ENCODE data around the gene HSPB6. TPM values are rescaled to one million over a fixed set of nuclear protein-coding genes. Genes with fewer than 3 reads are reported as not detected.
A peak's percentile ranks its signal among the peaks of the same experiment; 100 is the strongest.

HSPB6 gene
- total and polyA plus RNA-seq, 4 donors: 2.7 to 17.7 (median 5.6) TPM

GRCh38 chr19:35757749-35758608 lies 1.1 kb upstream of the HSPB6 start, which contains the start of gene PROSER3 (continued):
- TF ChIP-seq, protein P1, sequence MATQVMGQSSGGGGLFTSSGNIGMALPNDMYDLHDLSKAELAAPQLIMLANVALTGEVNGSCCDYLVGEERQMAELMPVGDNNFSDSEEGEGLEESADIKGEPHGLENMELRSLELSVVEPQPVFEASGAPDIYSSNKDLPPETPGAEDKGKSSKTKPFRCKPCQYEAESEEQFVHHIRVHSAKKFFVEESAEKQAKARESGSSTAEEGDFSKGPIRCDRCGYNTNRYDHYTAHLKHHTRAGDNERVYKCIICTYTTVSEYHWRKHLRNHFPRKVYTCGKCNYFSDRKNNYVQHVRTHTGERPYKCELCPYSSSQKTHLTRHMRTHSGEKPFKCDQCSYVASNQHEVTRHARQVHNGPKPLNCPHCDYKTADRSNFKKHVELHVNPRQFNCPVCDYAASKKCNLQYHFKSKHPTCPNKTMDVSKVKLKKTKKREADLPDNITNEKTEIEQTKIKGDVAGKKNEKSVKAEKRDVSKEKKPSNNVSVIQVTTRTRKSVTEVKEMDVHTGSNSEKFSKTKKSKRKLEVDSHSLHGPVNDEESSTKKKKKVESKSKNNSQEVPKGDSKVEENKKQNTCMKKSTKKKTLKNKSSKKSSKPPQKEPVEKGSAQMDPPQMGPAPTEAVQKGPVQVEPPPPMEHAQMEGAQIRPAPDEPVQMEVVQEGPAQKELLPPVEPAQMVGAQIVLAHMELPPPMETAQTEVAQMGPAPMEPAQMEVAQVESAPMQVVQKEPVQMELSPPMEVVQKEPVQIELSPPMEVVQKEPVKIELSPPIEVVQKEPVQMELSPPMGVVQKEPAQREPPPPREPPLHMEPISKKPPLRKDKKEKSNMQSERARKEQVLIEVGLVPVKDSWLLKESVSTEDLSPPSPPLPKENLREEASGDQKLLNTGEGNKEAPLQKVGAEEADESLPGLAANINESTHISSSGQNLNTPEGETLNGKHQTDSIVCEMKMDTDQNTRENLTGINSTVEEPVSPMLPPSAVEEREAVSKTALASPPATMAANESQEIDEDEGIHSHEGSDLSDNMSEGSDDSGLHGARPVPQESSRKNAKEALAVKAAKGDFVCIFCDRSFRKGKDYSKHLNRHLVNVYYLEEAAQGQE (IDR thresholded peaks at IDR 0.05): peak; percentile 48
- TF ChIP-seq EGR1 (IDR thresholded peaks at IDR 0.05; ENCODE audit: low read depth in 2 of 2): peak in 1 of 2 donors; percentile 25

DNA sequence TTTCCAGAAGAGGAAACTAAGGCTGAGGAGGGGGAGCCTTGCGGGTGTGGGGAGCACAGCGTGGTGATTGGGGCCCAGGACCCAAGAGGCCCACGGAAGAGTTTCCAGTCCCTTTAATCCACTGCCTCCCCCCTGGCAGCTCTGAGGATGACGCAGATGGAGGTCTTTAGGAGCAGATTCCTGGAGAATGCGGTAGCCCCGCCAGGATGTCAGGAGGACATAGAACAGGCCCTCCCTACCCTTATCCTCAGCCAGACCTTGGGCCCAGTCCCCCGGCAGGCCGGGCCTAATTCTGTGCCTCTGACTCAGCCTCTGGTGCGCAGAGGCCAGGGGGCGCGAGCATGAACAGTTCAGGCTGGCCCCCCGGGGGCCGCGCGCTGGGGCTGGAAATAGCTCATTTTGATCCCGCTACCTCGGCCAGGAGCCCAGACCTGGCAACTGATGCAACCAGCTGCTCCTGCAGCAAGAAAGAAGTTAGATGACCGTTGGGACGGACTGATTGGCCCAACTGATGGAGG lies 461 bp upstream of the HSPB6 start:
- WGBS: 13% methylated on average over 19 of the region's 19 CpGs
- Histone ChIP-seq H3K9me3 (ENCODE audit: control insufficient read depth in 4 of 4, low read length in 3 of 4) (no peaks in the 10 kb centered on the region), H3K4me1 (ENCODE audit: control insufficient read depth in 4 of 4, insufficient read depth in 4 of 4, low read length in 3 of 4) (peaks cover 14 to 19% (median 18%) of the 10 kb centered on the region in 4 donors), H3K9ac (ENCODE audit: low read depth in 1 of 2, low read length in 2 of 2) (no peak overlapping the region), H3K36me3 (ENCODE audit: control insufficient read depth in 4 of 4, insufficient read depth in 3 of 4, low read depth in 1 of 4, low read length in 3 of 4) (peaks cover 0 to 24% (median 10%) of the 10 kb centered on the region in 4 donors), H3K27me3 (ENCODE audit: control insufficient read depth in 4 of 4, insufficient read depth in 4 of 4, low read length in 3 of 4) (no peaks in the 10 kb centered on the region), H3K27ac (ENCODE audit: low read depth in 1 of 2, low read length in 2 of 2) (peak overlapping the region; percentile 91 to 95), H3K4me3 (ENCODE audit: low read depth in 1 of 3, low read length in 3 of 3) (peak overlapping the region; percentile 42 to 48 (median 42))
- DNase-seq (ENCODE audit: low spot score): peak; percentile 62
- TF ChIP-seq JUND (IDR thresholded peaks at IDR 0.05): peak; percentile 49 to 55
- peak; percentile 64 for TF ChIP-seq NR2F2 (IDR thresholded peaks at IDR 0.05)
- no peak for TF ChIP-seq TAF1 (conservative IDR thresholded peaks at IDR 0.05)

DNA sequence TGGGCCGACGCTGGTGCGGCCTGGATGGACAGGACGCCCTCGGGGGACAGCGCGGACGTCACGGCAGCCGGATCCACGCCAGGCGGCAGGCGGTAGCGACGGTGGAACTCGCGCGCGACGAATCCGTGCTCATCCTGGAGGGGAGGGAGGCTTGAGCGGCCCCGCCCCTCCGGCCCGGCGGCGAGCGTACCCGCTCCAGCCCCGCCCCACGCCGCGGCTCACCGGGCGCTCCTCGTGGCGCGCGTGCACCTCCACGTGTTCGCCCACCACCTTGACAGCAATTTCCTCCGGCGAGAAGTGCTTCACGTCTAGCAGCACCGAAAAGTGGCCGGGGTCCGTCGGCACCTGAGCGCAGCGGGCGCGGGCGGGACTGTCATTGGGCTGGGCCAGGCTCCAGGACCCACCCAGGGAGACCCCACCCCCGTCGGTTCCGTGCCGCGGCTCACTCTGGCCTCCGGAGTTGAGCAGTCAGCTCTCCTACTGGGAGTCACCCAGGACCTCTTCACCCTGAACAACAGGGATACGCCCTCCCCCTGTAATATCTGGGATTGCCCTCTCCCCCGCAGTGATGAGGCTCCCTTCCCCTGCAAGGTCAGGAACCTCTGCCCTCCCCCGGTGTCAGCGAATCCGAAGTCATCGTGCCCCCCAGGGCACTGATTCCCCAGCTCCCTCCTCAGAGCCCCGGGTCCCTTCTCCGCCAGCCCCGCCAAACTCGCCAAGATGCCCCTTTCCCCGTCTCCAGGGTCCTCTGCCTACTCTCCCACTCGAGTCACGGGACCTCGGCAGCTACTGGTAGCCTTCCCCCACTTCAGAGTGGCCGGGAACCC lies 1.1 kb downstream of the HSPB6 start:
- peak; percentile 59 for DNase-seq (ENCODE audit: low spot score)
- H3K27me3 ChIP-seq (ENCODE audit: control insufficient read depth in 4 of 4, insufficient read depth in 4 of 4, low read length in 3 of 4): no peaks in the 10 kb centered on the region
- H3K36me3 ChIP-seq (ENCODE audit: control insufficient read depth in 4 of 4, insufficient read depth in 3 of 4, low read depth in 1 of 4, low read length in 3 of 4): peaks cover 0 to 20% (median 10%) of the 10 kb centered on the region in 4 donors
- peak overlapping the region; percentile 85 to 91 for H3K27ac ChIP-seq (ENCODE audit: low read depth in 1 of 2, low read length in 2 of 2)
- H3K9ac ChIP-seq (ENCODE audit: low read depth in 1 of 2, low read length in 2 of 2): no peak overlapping the region
- no peaks in the 10 kb centered on the region for H3K9me3 ChIP-seq (ENCODE audit: control insufficient read depth in 4 of 4, low read length in 3 of 4)
- TF ChIP-seq RAD21 (IDR thresholded peaks at IDR 0.05): no peak
- TF ChIP-seq, protein P2, sequence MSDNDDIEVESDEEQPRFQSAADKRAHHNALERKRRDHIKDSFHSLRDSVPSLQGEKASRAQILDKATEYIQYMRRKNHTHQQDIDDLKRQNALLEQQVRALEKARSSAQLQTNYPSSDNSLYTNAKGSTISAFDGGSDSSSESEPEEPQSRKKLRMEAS (IDR thresholded peaks at IDR 0.05): no peak
- TF ChIP-seq TAF1 (conservative IDR thresholded peaks at IDR 0.05): no peak
- no peak for TF ChIP-seq FOXA2 (IDR thresholded peaks at IDR 0.05)
- no peak for TF ChIP-seq FOXA1 (IDR thresholded peaks at IDR 0.05)
- TF ChIP-seq HNF4G (IDR thresholded peaks at IDR 0.05): no peak
- no peak for TF ChIP-seq SP1 (IDR thresholded peaks at IDR 0.05)
- no peak for TF ChIP-seq EGR1 (IDR thresholded peaks at IDR 0.05; ENCODE audit: low read depth in 2 of 2)
- TF ChIP-seq NR2F2 (IDR thresholded peaks at IDR 0.05): no peak
- TF ChIP-seq ZBTB33 (IDR thresholded peaks at IDR 0.05): no peak
- TF ChIP-seq, protein P1 (IDR thresholded peaks at IDR 0.05): no peak
- TF ChIP-seq JUND (IDR thresholded peaks at IDR 0.05): no peak
- no peak for TF ChIP-seq RXRA (IDR thresholded peaks at IDR 0.05)
- TF ChIP-seq CTCF (IDR thresholded peaks at IDR 0.05; ENCODE audit: low read depth, low read length, missing input control): no peak
- 40% methylated on average over 74 of the region's 74 CpGs for whole genome bisulfite sequencing
- H3K4me3 ChIP-seq (ENCODE audit: low read depth in 1 of 3, low read length in 3 of 3): peak overlapping the region in 1 of 3 donors; percentile 8
- peaks cover 14 to 19% (median 18%) of the 10 kb centered on the region in 4 donors for H3K4me1 ChIP-seq (ENCODE audit: control insufficient read depth in 4 of 4, insufficient read depth in 4 of 4, low read length in 3 of 4)
